Upper lobe of left lung (tissue), 4 donors: ENCODE data around the gene CDKAL1.

Source experiments
- EP300 ChIP-seq, 4 donors: sonication (generic); formaldehyde crosslinking; IDR thresholded peaks; one replicate each; pipeline ENCODE4 v1.5.1; 2017; ENCODE audit warnings: antibody characterized with exemption in 4 of 4, control low read depth in 2 of 4
- POLR2A ChIP-seq, 4 donors: fragments of 450-650 bp; IDR thresholded peaks; one replicate each; pipeline ENCODE4 v1.5.1; 2016 to 2017; ENCODE audit warnings: antibody characterized with exemption in 4 of 4, mild to moderate bottlenecking in 2 of 4
- POLR2AphosphoS5 ChIP-seq, 2 donors: sonication (generic); formaldehyde crosslinking; IDR thresholded peaks; one replicate each; pipeline ENCODE4 v1.5.1; 2017; ENCODE audit warnings: antibody characterized with exemption in 2 of 2
- TF ChIP-seq, protein P1 (sequence below), 6 experiments: fragments of 450-650 bp in 4 of 6; fragments of 200-600 bp in 2 of 6; sonication (generic) in 2 of 6; IDR thresholded peaks; one replicate each; pipeline ENCODE4 v1.5.1; 2016 to 2019; ENCODE audit warnings: antibody characterized with exemption in 6 of 6

DNA sequence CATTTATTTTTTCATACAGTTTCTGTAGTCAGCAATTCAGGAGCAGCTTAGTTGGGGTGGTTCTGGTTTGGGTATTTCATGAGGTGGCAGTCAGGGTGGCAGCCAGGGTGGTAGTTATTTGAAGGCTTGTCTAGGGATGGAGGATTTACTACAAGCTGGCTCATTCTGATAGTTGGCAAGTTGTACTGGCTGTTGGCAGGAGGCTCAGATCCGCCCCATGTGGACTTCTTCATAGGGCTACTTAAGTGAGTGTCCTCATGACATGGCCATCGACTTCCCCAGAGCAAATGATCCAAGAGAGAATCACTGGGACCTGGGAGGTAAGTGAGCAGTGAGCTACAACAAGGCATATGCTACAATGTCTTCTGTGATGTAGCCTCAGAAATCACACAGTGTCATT lies 22.4 kb upstream of the CDKAL1 start:
- TF ChIP-seq, protein P1, sequence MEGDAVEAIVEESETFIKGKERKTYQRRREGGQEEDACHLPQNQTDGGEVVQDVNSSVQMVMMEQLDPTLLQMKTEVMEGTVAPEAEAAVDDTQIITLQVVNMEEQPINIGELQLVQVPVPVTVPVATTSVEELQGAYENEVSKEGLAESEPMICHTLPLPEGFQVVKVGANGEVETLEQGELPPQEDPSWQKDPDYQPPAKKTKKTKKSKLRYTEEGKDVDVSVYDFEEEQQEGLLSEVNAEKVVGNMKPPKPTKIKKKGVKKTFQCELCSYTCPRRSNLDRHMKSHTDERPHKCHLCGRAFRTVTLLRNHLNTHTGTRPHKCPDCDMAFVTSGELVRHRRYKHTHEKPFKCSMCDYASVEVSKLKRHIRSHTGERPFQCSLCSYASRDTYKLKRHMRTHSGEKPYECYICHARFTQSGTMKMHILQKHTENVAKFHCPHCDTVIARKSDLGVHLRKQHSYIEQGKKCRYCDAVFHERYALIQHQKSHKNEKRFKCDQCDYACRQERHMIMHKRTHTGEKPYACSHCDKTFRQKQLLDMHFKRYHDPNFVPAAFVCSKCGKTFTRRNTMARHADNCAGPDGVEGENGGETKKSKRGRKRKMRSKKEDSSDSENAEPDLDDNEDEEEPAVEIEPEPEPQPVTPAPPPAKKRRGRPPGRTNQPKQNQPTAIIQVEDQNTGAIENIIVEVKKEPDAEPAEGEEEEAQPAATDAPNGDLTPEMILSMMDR (IDR thresholded peaks at IDR 0.05) = no peak
- no peak for TF ChIP-seq EP300 (IDR thresholded peaks at IDR 0.05)
- TF ChIP-seq POLR2AphosphoS5 (IDR thresholded peaks at IDR 0.05) = no peak
- TF ChIP-seq POLR2A (IDR thresholded peaks at IDR 0.05) = no peak
